HT1080 (cell line): Measurements from ENCODE around the gene CT45A3. TPM values are rescaled to one million over a fixed set of nuclear protein-coding genes. Genes with fewer than 3 reads are reported as not detected.
A peak's percentile ranks its signal among the peaks of the same experiment; 100 is the strongest.
"Not testable (repeated sequence)": the region's sequence is repeated elsewhere in the genome, so short reads cannot be mapped to it uniquely, and the experiment has no call there.

Experiments used
- DNase-seq: peaks from one replicate; pipeline ENCODE4 v3.0.0-alpha.2; 2015; ENCODE audit warnings: low read depth
- polyA plus RNA-seq, 2 experiments: library from polyadenylated mRNA; depleted of rRNA; stranded (reverse); fragments of >200 nt; gene quantifications; 2 replicates each; pipeline ENCODE4 v1.2.3, GENCODE V29; 2015
- small RNA-seq: library from RNA; depleted of rRNA; stranded (forward); fragments of <200 nt; gene quantifications from one replicate; pipeline ENCODE3, GENCODE V24; 2014
- total RNA-seq: library from RNA; depleted of rRNA; stranded (reverse); fragments of >200 nt; shearing (Covaris generic); gene quantifications from 2 replicates; pipeline ENCODE4 v1.2.3, GENCODE V29; 2014; rRNA removed

CT45A3 gene, protein sequence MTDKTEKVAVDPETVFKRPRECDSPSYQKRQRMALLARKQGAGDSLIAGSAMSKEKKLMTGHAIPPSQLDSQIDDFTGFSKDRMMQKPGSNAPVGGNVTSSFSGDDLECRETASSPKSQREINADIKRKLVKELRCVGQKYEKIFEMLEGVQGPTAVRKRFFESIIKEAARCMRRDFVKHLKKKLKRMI
- total RNA-seq = 0.24 and 0.47 TPM in 2 replicates
- 1.0 and 3.4 TPM in 2 replicates for polyA plus RNA-seq (2015; cell fraction: cytosol; rRNA removed)
- 0.84 and 1.7 TPM in 2 replicates for polyA plus RNA-seq (2015; cell fraction: nucleus; rRNA removed)

DNA sequence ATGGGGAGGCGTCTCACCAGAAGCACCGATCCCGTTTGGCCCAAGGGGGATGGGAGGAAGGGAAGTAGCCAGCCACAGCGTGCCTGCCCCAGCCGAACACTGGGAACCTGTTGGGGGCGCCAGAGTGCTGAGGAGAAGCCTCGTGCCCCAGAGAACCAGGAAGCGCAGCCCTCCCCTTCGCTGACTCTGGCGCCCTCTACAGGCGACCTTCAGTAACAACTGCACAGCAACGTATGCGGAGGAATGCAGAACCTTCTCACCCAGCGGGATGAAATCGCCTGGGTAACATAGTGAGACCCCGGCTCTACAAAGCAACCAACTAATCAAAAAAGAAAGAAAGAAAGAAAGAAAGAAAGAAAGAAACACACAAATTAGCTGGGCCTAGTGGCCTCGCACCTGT is at the start of gene CT45A3:
CT45A3 (minus strand) TSS at position 101 of the 400 bp plus-strand sequence. CDS start 3,747 bp downstream, outside the sequence.
- not testable (repeated sequence) for DNase-seq

DNA sequence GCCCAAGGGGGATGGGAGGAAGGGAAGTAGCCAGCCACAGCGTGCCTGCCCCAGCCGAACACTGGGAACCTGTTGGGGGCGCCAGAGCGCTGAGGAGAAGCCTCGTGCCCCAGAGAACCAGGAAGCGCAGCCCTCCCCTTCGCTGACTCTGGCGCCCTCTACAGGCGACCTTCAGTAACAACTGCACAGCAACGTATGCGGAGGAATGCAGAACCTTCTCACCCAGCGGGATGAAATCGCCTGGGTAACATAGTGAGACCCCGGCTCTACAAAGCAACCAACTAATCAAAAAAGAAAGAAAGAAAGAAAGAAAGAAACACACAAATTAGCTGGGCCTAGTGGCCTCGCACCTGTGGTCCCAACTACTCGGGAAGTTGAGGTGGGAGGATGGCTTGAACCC is 34.7 kb upstream of the CT45A3 start, which contains the start of gene CT45A6:
CT45A6 (minus strand) TSS at position 101 of the 400 bp plus-strand sequence. CDS start 3,794 bp downstream, outside the sequence.
- not testable (repeated sequence) for DNase-seq

DNA sequence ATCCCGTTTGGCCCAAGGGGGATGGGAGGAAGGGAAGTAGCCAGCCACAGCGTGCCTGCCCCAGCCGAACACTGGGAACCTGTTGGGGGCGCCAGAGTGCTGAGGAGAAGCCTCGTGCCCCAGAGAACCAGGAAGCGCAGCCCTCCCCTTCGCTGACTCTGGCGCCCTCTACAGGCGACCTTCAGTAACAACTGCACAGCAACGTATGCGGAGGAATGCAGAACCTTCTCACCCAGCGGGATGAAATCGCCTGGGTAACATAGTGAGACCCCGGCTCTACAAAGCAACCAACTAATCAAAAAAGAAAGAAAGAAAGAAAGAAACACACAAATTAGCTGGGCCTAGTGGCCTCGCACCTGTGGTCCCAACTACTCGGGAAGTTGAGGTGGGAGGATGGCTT is 17.4 kb upstream of the CT45A3 start, which contains the start of gene CT45A5:
CT45A5 (minus strand) TSS at position 101 of the 400 bp plus-strand sequence. CDS start 3,774 bp downstream, outside the sequence.
- DNase-seq = not testable (repeated sequence)

DNA sequence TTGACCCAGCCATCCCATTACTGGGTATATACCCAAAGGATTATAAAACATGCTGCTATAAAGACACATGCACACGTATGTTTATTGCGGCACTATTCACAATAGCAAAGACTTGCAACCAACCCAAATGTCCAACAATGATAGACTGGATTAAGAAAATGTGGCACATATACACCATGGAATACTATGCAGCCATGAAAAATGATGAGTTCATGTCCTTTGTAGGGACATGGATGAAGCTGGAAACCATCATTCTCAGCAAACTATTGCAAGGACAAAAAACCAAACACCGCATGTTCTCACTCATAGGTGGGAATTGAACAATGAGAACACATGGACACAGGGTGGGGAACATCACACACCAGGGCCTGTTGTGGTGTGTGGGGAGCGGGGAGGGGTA is 23.3 kb downstream of the CT45A3 start:
- DNase-seq = not testable (repeated sequence)

DNA sequence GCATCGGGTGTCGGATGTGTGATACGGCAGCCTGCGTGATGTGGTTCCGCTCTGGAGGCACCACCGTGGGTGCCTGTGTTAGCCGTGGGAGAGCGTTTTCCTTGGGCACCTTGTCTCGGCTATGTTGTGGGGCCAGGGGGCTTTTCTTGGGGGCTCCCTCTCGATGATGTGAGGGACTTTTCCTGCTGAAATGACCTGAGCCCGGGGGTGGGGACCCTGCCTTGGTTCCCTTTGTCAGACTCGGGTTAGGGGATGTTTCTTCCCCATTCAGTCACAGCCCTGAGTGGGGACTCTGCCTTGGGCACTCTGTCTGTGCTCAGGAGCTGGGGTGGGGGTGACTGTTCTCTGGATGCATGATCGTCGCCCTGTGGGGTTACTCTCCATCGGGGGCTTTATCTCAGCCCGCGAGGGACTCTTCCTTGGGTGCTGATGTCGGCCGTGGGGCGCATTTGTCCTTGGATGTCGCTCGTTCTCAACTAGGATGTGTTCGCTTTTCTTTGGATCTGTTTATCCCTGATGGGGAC is 26.7 kb downstream of the CT45A3 start:
- DNase-seq = no peak

DNA sequence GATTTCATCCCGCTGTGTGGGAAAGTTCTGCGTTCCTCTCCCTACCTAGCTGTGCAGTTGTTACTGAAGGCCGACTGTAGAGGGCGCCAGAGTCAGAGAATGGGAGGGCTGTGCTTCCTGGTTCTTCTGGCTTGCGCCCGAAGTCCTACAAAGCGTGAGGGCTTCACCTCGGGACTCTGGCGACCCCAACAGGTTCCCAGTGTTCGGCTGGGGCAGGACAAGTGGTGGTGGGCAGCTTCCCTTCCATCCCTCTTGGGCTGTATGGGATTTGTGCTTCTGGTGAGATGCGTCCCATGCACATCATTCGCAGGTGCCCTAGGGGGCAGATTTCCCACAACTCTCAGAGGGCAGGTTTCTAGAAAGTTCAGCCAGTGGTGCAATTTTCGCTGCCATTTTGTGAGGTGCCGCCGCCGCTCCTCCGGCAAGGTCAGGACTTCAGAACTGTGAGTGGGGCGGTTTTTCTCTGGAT is 27.3 kb downstream of the CT45A3 start:
- DNase-seq = peak; percentile 26

DNA sequence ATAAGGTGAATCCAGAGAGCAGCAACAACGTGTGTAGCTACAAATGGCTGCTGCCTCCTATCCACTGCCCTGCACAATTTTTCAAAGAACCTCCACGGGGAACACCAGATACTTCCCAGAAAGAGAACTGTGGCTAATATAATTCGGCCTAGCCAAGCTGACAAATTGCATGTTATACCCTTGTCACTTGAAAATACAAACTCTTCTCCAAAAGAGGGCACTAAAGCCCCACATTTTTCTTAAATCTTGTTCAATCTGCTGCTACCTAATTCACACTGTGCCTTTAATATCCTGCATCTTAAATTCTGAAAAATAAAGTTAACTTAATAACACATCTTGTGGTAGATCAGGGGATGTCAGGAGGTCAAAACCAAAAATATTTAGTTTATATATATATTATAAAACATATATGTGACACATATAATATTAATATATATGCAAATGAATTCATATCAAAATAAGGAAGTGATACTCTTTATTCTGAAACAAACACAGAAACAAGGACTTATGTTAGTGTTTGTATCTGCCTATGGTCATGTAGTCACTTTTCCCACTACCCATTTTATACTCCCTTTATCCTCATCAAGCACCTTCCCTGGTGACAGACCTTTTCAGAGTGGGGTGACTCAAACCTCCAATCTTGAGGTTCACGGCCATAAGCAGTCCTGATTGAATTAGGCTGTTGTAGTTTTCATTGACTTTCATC is 30.5 kb downstream of the CT45A3 start:
- peak; percentile 10 for DNase-seq

DNA sequence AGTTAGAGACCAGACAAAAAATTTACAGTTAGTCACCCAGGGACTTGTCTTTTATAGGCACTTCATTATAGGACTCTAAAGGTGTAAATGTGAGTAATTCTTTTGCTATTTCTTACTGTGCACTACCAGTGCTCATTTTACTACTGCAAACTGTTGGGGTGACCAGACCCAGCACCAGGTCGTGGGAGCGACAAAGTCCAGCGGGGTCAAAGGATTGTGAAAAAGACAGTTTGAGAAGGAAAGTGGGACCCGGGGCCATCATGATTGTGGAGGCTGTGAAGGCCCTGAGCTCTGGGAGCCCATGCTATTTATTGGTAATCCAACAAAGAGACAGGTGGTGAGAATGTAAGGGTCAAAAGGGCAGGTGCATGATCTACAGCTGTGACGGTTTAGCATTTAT is 33.3 kb downstream of the CT45A3 start:
- not testable (repeated sequence) for DNase-seq

DNA sequence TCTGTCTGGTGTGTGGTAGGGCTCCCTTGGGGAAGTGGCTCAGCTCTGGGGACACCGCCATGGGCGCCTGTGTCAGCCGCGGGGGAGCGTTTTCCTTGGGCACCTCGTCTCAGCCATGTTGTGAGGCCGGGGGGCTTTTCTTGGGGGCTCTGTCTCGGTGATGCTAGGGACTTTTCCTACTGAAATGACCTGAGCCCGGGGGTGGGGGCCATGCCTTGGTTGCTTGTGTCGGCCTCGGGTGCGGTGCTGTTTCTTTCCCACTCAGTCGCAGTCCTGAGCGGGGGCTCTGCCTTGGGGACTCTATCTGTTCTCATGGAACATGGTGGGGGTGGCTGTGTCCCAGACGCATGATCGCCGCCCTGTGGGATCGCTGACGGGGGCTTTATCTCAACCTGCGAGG is 54.2 kb downstream of the CT45A3 start:
- DNase-seq = no peak

DNA sequence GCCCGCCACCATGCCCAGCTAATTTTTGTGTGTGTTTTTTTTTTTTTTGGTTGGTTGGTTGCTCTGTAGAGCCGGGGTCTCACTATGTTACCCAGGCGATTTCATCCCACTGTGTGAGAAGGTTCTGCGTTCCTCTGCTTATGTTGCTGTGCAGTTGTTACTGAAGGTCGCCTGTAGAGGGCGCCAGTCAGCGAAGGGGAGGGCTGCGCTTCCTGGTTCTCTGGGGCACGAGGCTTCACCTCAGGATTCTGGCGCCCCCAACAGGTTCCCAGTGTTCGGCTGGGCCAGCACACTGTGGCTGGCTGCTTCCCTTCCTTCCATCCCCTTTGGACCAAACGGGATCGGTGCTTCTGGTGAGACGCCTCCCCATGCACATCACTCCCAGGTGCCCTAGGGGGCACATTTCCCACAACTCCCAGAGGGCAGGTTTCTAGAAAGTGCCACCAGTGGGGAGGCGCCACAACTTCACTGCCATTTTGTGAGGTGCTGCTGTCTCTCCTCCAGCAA is 54.8 kb downstream of the CT45A3 start, which contains the start of gene CT45A1:
CT45A1 (plus strand) TSS at position 457 of the 507 bp plus-strand sequence. CDS start 5,302 bp downstream, outside the sequence.
- peak; percentile 0 for DNase-seq

Small RNA genes within 50 kb of the gene (small RNA-seq; reads per million reads assigned to genes)
- gene AC240442.1 = not detected

Other genes starting within 250 kb of the CT45A3 start
- gene INTS6L, start 247.5 kb downstream of the CT45A3 start, total RNA-seq = 3.7 and 4.2 TPM in 2 replicates
- gene CT45A1, start 54.6 kb downstream of the CT45A3 start, total RNA-seq = 46.8 and 61.1 TPM in 2 replicates
- gene CT45A5, start 17.3 kb upstream of the CT45A3 start, total RNA-seq = 4.1 and 5.8 TPM in 2 replicates
- not detected in 2 replicates for gene CT45A6, start 34.6 kb upstream of the CT45A3 start, total RNA-seq
- 14.2 and 28.2 TPM in 2 replicates for gene CT45A2, start 51.8 kb upstream of the CT45A3 start, total RNA-seq
- gene CT45A7, start 69.1 kb upstream of the CT45A3 start, total RNA-seq = not detected in 2 replicates
- gene CT45A8, start 86.3 kb upstream of the CT45A3 start, total RNA-seq = 13.6 TPM in 1 of 2 replicates, not detected in the other
- 13.7 TPM in 1 of 2 replicates, not detected in the other for gene CT45A9, start 103.6 kb upstream of the CT45A3 start, total RNA-seq
- 30.6 and 42.2 TPM in 2 replicates for gene CT45A10, start 125.3 kb upstream of the CT45A3 start, total RNA-seq
- gene SAGE1, start 125.5 kb upstream of the CT45A3 start, total RNA-seq = 5.3 and 6.9 TPM in 2 replicates
- gene MMGT1, start 205.8 kb upstream of the CT45A3 start, total RNA-seq = 11.5 and 16.4 TPM in 2 replicates
- 10.2 and 13.7 TPM in 2 replicates for gene SLC9A6, start 217.2 kb upstream of the CT45A3 start, total RNA-seq